ENCODE results near the gene FRS2. TPM values are rescaled to one million over a fixed set of nuclear protein-coding genes. Genes with fewer than 3 reads are reported as not detected.

Gene FRS2
- total and polyA plus RNA-seq, 9 donors: 15.5 to 64.2 (median 43.2) TPM

DNA sequence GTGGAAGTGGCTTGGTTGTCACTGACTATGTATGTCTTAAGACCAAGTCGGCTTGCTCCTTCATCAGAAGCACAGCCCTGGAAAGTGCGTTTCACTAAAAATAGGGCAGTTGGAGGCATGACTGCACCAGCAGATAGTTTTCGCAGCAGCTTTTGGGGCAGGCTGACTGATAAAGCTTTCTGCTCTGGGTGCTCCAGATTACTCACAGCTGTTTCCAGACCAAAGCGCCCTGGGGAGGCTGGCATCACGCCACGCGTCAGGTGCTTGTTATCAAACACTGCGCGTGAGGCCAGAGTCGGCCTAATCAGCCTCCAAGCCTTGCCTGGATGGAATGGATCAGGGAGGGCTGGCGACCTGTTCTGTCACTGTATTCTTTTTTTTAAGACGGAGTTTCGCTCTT, 153.8 kb downstream of the FRS2 start:
- Histone ChIP-seq H3K27me3 (no peaks in the 10 kb centered on the region), H3K9me3 (no peaks in the 10 kb centered on the region), H3K4me1 (ENCODE audit: insufficient read depth) (no peaks in the 10 kb centered on the region), H3K4me3 (no peak overlapping the region), H3K36me3 (no peaks in the 10 kb centered on the region), H3K27ac (no peak overlapping the region)
- whole genome bisulfite sequencing, 3 donors: 25 to 65% (median 34%) methylated on average over 13 of the region's 13 CpGs
- peak in 3 of 5 donors; percentile 26 to 67 (median 45) for DNase-seq
- intact Hi-C loops (cut with DNase I): no loop called here
- TF ChIP-seq CTCF (IDR thresholded peaks at IDR 0.05): no peak
- no peak for TF ChIP-seq POLR2A (IDR thresholded peaks at IDR 0.05)
- TF ChIP-seq EP300 (IDR thresholded peaks at IDR 0.05): no peak

GRCh38 chr12:69627501-69627900, 157.3 kb downstream of the FRS2 start:
- no peaks in the 10 kb centered on the region for H3K9me3 ChIP-seq
- TF ChIP-seq CTCF (IDR thresholded peaks at IDR 0.05): no peak
- TF ChIP-seq POLR2A (IDR thresholded peaks at IDR 0.05): no peak
- no peak for TF ChIP-seq EP300 (IDR thresholded peaks at IDR 0.05)
- H3K4me3 ChIP-seq: no peak overlapping the region
- no peaks in the 10 kb centered on the region for H3K27me3 ChIP-seq
- intact Hi-C loops (cut with DNase I): no loop called here
- no peaks in the 10 kb centered on the region for H3K36me3 ChIP-seq
- H3K27ac ChIP-seq: no peak overlapping the region
- 70 to 93% (median 88%) methylated on average over 8 of the region's 8 CpGs for WGBS, 3 donors
- DNase-seq: no peak
- H3K4me1 ChIP-seq (ENCODE audit: insufficient read depth): no peaks in the 10 kb centered on the region

Small RNA genes lying within 50 kb of the gene (microRNA-seq; reads per million reads assigned to microRNA genes)
- gene MIR3913-1 (0 reads per million in 3 donors), gene MIR3913-2 (0 reads per million in 3 donors)

Small RNA genes lying within 50 kb of the gene (small RNA-seq; reads per million reads assigned to genes)
- gene MIR3913-1: 9.7 reads per million, percentile 84 among the genes with 10 or more reads in this experiment

Other genes starting within 250 kb of the FRS2 start
- gene CPSF6, start 230.8 kb upstream of the FRS2 start, total RNA-seq: 10 to 100 TPM; 46.2 to 98.0 (median 74.2) TPM
- 10 to 100 TPM; 24.7 to 42.0 TPM for gene CPSF6, start 230.8 kb upstream of the FRS2 start, polyA plus RNA-seq
- gene LYZ, start 122.0 kb upstream of the FRS2 start, total RNA-seq: 10 to 100 TPM in 5 of 7 donors, 1 to 10 TPM in 2; 6.5 to 84.1 (median 11.6) TPM
- 100 to 1,000 TPM in 1 of 2 donors, 10 to 100 TPM in 1; 24.6 to 233 TPM for gene LYZ, start 122.0 kb upstream of the FRS2 start, polyA plus RNA-seq
- gene YEATS4, start 110.6 kb upstream of the FRS2 start, total RNA-seq: 10 to 100 TPM in 5 of 7 donors, 1 to 10 TPM in 2; 5.7 to 26.0 (median 12.5) TPM
- 10 to 100 TPM; 11.8 to 23.6 TPM for gene YEATS4, start 110.6 kb upstream of the FRS2 start, polyA plus RNA-seq
- 100 to 1,000 TPM in 6 of 7 donors, 10 to 100 TPM in 1; 86.0 to 141 (median 109) TPM for gene CCT2, start 115.1 kb downstream of the FRS2 start, total RNA-seq
- gene CCT2, start 115.1 kb downstream of the FRS2 start, polyA plus RNA-seq: 100 to 1,000 TPM in 1 of 2 donors, 10 to 100 TPM in 1; 68.1 to 115 TPM
- not detected for gene LRRC10, start 140.5 kb downstream of the FRS2 start, total RNA-seq
- not detected for gene LRRC10, start 140.5 kb downstream of the FRS2 start, polyA plus RNA-seq
- gene BEST3, start 228.9 kb downstream of the FRS2 start, total RNA-seq: not detected
- under 1 TPM in 1 of 2 donors, not detected in 1; 0.10 TPM for gene BEST3, start 228.9 kb downstream of the FRS2 start, polyA plus RNA-seq

All from ovary (tissue), 9 donors.